HCT116 (cell line): ENCODE measurements around the gene CELF4. TPM values are rescaled to one million over a fixed set of nuclear protein-coding genes. Genes with fewer than 3 reads are reported as not detected.

ENCODE experiments used
- ATAC-seq: fragments of 200-7000 bp; cut with Tn5 transposase; 2 replicates; pipeline ENCODE4 v1.9.1; 2020; ENCODE audit warnings: mild to moderate bottlenecking, moderate library complexity
- BruUV-seq: library from RNA; stranded (reverse); fragments of 400-500 nt; replicated peaks from 2 replicates; lab custom pipeline; 2021; lab: Mats Ljungman, UMichigan
- CTCF ChIA-PET: fragments of 300-600 bp; sonication (Branson Sonifier 250); formaldehyde crosslinking; loops from one replicate; lab custom pipeline; 2021; ENCODE audit warnings: antibody characterized with exemption; lab: Charles Lee
- POLR2A ChIA-PET: fragments of 300-600, 350-600 bp; sonication (Branson Sonifier 250); formaldehyde crosslinking; loops from one replicate; lab custom pipeline; 2021; ENCODE audit warnings: antibody characterized with exemption; lab: Charles Lee
- RAD21 ChIA-PET, 2 experiments: fragments of 300-600 bp; sonication (Branson Sonifier 250); formaldehyde crosslinking; loops; one replicate each; lab custom pipeline; 2023; ENCODE audit warnings: low total read pairs in 2 of 2; ENCODE audit not compliant: uncharacterized antibody in 2 of 2, unreplicated experiment in 2 of 2, low non-redundant PET in 1 of 2; lab: Charles Lee
- DNase-seq: peaks from one replicate; pipeline ENCODE4 v3.0.0-alpha.2; 2010; ENCODE audit warnings: low read depth, low spot score
- H2AFZ ChIP-seq: fragments of 200-600 bp; shearing (Covaris generic), sonication (generic); 2 replicates; pipeline ENCODE4 v1.6.1; 2017; ENCODE audit warnings: low read depth, mixed run types, mixed read lengths, antibody characterized with exemption, low read length; ENCODE audit not compliant: poor library complexity, severe bottlenecking
- H3K27ac ChIP-seq: 2 replicates; pipeline ENCODE4 v1.5.1; 2012; ENCODE audit warnings: low read depth, low read length
- H3K27me3 ChIP-seq: fragments of 200-600 bp; sonication (generic); 2 replicates; pipeline ENCODE4 v1.6.1; 2016; ENCODE audit warnings: mixed run types, low read length, mixed read lengths; ENCODE audit not compliant: insufficient read depth
- H3K36me3 ChIP-seq, 2 experiments: fragments of 200-500 bp in 1 of 2; fragments of 200-600 bp in 1 of 2; sonication (Bioruptor generic) in 1 of 2; sonication (generic) in 1 of 2; 2 replicates each; pipeline versions ENCODE4 v1.5.1 to v1.6.1; 2014 to 2016; ENCODE audit warnings: low read length in 2 of 2, inconsistent platforms in 1 of 2, mixed read lengths in 1 of 2, mixed run types in 1 of 2; ENCODE audit not compliant: insufficient read depth in 2 of 2, control insufficient read depth in 1 of 2
- H3K4me1 ChIP-seq, 2 experiments: fragments of 200-600 bp in 1 of 2; sonication (generic) in 1 of 2; 2 replicates each; pipeline versions ENCODE4 v1.5.1 to v1.6.1; 2012 to 2017; ENCODE audit warnings: low read length in 2 of 2, inconsistent platforms in 1 of 2, mild to moderate bottlenecking in 1 of 2, mixed read lengths in 1 of 2, mixed run types in 1 of 2, moderate library complexity in 1 of 2; ENCODE audit not compliant: insufficient read depth in 2 of 2, control insufficient read depth in 1 of 2
- H3K4me2 ChIP-seq: fragments of 200-600 bp; sonication (generic); 2 replicates; pipeline ENCODE4 v1.6.1; 2017; ENCODE audit warnings: mixed run types, low read length, mixed read lengths
- H3K4me3 ChIP-seq, 2 experiments: fragments of 200-600 bp in 1 of 2; sonication (generic) in 1 of 2; replicated peaks in 1 of 2; 2 replicates each; pipeline ENCODE4 v1.5.1; 2011 to 2016; ENCODE audit warnings: low read length in 2 of 2, control low read depth in 1 of 2, low read depth in 1 of 2, mild to moderate bottlenecking in 1 of 2, mixed read lengths in 1 of 2, mixed run types in 1 of 2
- H3K79me2 ChIP-seq: fragments of 200-600 bp; sonication (generic); 2 replicates; pipeline ENCODE4 v1.6.1; 2017; ENCODE audit warnings: mild to moderate bottlenecking, mixed run types, low read length, moderate library complexity, mixed read lengths; ENCODE audit not compliant: insufficient read depth
- H3K9ac ChIP-seq: fragments of 200-600 bp; sonication (generic); 2 replicates; pipeline ENCODE4 v1.6.1; 2016; ENCODE audit warnings: low read length, mixed read lengths
- H3K9me2 ChIP-seq: fragments of 200-600 bp; sonication (generic), shearing (Covaris generic); 2 replicates; pipeline ENCODE4 v1.6.1; 2017; ENCODE audit warnings: mixed run types, mild to moderate bottlenecking, moderate library complexity; ENCODE audit not compliant: insufficient read depth
- H3K9me3 ChIP-seq, 2 experiments: fragments of 200-500 bp in 1 of 2; fragments of 200-600 bp in 1 of 2; sonication (Bioruptor generic) in 1 of 2; sonication (generic) in 1 of 2; 2 replicates each; pipeline ENCODE4 v1.6.1; 2014 to 2017; ENCODE audit warnings: low read length in 2 of 2, mixed read lengths in 2 of 2, inconsistent platforms in 1 of 2, low read depth in 1 of 2, mild to moderate bottlenecking in 1 of 2, mixed run types in 1 of 2, moderate library complexity in 1 of 2; ENCODE audit not compliant: control insufficient read depth in 1 of 2, insufficient read depth in 1 of 2
- H4K20me1 ChIP-seq: fragments of 200-600 bp; sonication (generic), shearing (Covaris generic); 2 replicates; pipeline ENCODE4 v1.6.1; 2017; ENCODE audit warnings: mixed run types, mild to moderate bottlenecking, moderate library complexity; ENCODE audit not compliant: insufficient read depth
- ATF3 ChIP-seq: IDR thresholded peaks from 2 replicates; pipeline ENCODE4 v1.6.1; 2012
- CBX3 ChIP-seq: IDR thresholded peaks from 2 replicates; pipeline ENCODE4 v1.6.1; 2012; ENCODE audit warnings: low read depth
- ELF1 ChIP-seq: IDR thresholded peaks from 2 replicates; pipeline ENCODE4 v1.6.1; 2012; ENCODE audit warnings: low read depth, borderline replicate concordance
- EZH2phosphoT487 ChIP-seq: fragments of 200-600 bp; IDR thresholded peaks from 2 replicates; pipeline ENCODE4 v1.6.1; 2018; ENCODE audit warnings: antibody characterized with exemption, borderline replicate concordance
- POLR2A ChIP-seq: IDR thresholded peaks from 2 replicates; pipeline ENCODE4 v1.7.0; 2011; ENCODE audit warnings: borderline replicate concordance; ENCODE audit not compliant: insufficient read depth, insufficient read length; ENCODE audit errors: extremely low read depth
- POLR2AphosphoS5 ChIP-seq: IDR thresholded peaks from 2 replicates; pipeline ENCODE4 v1.6.1; 2011; ENCODE audit warnings: mild to moderate bottlenecking, low read depth, low read length, moderate library complexity
- REST ChIP-seq: IDR thresholded peaks from 2 replicates; pipeline ENCODE4 v1.6.1; 2012; ENCODE audit warnings: low read depth
- SP1 ChIP-seq: IDR thresholded peaks from 2 replicates; pipeline ENCODE4 v1.6.1; 2012; ENCODE audit warnings: low read depth
- SRF ChIP-seq: IDR thresholded peaks from 2 replicates; pipeline ENCODE4 v1.6.1; 2012; ENCODE audit warnings: low read depth
- TCF7L2 ChIP-seq: IDR thresholded peaks from 2 replicates; pipeline ENCODE4 v1.7.0; 2011; ENCODE audit warnings: borderline replicate concordance, inconsistent platforms; ENCODE audit not compliant: insufficient read depth, insufficient read length; ENCODE audit errors: extremely low read depth
- ZBTB33 ChIP-seq: IDR thresholded peaks from 2 replicates; pipeline ENCODE4 v1.6.1; 2011; ENCODE audit warnings: mild to moderate bottlenecking, low read length, moderate library complexity; ENCODE audit not compliant: insufficient replicate concordance; ENCODE audit errors: extremely low read depth
- ZFX ChIP-seq: fragments of 450-650 bp; IDR thresholded peaks from 2 replicates; pipeline ENCODE4 v1.6.1; 2017
- ZNF274 ChIP-seq: fragments of 200-500 bp; sonication (Bioruptor generic); IDR thresholded peaks from 2 replicates; pipeline ENCODE4 v1.6.1; 2014; ENCODE audit warnings: mild to moderate bottlenecking, low read depth, low read length, inconsistent platforms
- intact Hi-C: fragments of 100-400 bp; cut with micrococcal nuclease; formaldehyde crosslinking; loops from 2 replicates; pipeline ENCODE4 v1.10.0; 2022
- total RNA-seq: library from RNA; stranded (reverse); gene quantifications from one replicate; pipeline ENCODE4 v1.2.1, GENCODE V29; 2021; ENCODE audit not compliant: unreplicated experiment

CELF4 gene
- total RNA-seq, 1 experiment from 2014 or later, result not detected

GRCh38 chr18:37336568-37337285, 228.9 kb downstream of the CELF4 start:
- no TSS peak for BruUV-seq
- H2AFZ ChIP-seq, result no peak overlapping the region
- intact Hi-C loops, result no loop called here
- no peaks in the 10 kb centered on the region for H4K20me1 ChIP-seq
- RAD21 ChIA-PET, result no interaction called here
- H3K4me2 ChIP-seq, result no peak overlapping the region
- no peak overlapping the region for H3K9ac ChIP-seq
- H3K27ac ChIP-seq, result no peak overlapping the region
- no peaks in the 10 kb centered on the region for H3K4me1 ChIP-seq
- H3K36me3 ChIP-seq, result no peaks in the 10 kb centered on the region
- no peak for ATAC-seq
- TF ChIP-seq REST (no peak), SP1 (no peak), ZFX (no peak), EZH2phosphoT487 (no peak), POLR2AphosphoS5 (no peak), POLR2A (no peak), SRF (no peak), CBX3 (no peak), ZBTB33 (no peak), ZNF274 (no peak), TCF7L2 (no peak), ATF3 (no peak), ELF1 (no peak)
- no peaks in the 10 kb centered on the region for H3K27me3 ChIP-seq
- H3K9me3 ChIP-seq, result no peaks in the 10 kb centered on the region
- POLR2A ChIA-PET, result no interaction called here
- CTCF ChIA-PET, result no interaction called here
- no peaks in the 10 kb centered on the region for H3K79me2 ChIP-seq
- no peak overlapping the region for H3K4me3 ChIP-seq
- no peaks in the 10 kb centered on the region for H3K9me2 ChIP-seq
- no peak for DNase-seq
